Skeletal muscle tissue (tissue), 4 donors: ENCODE measurements around the gene ANKS6. TPM values are rescaled to one million over a fixed set of nuclear protein-coding genes. Genes with fewer than 3 reads are reported as not detected.

Experiments
- H3K27ac ChIP-seq: one replicate; pipeline ENCODE4 v1.7.0; 2013; ENCODE audit warnings: mild to moderate bottlenecking, low read depth, low read length, inconsistent platforms
- H3K27me3 ChIP-seq, 3 donors: one replicate each; pipeline ENCODE4 v1.7.0; 2013; ENCODE audit warnings: low read length in 3 of 3; ENCODE audit not compliant: control insufficient read depth in 3 of 3, insufficient read depth in 3 of 3
- H3K36me3 ChIP-seq, 3 donors: one replicate each; pipeline ENCODE4 v1.7.0; 2013; ENCODE audit warnings: low read length in 3 of 3; ENCODE audit not compliant: control insufficient read depth in 3 of 3, insufficient read depth in 3 of 3
- H3K4me1 ChIP-seq, 3 donors: one replicate each; pipeline ENCODE4 v1.7.0; 2013; ENCODE audit warnings: low read length in 3 of 3, mild to moderate bottlenecking in 3 of 3; ENCODE audit not compliant: control insufficient read depth in 3 of 3, insufficient read depth in 3 of 3
- H3K4me3 ChIP-seq, 3 donors: one replicate each; pipeline ENCODE4 v1.7.0; 2013; ENCODE audit warnings: low read length in 3 of 3
- H3K9ac ChIP-seq, 3 donors: one replicate each; pipeline ENCODE4 v1.7.0; 2013; ENCODE audit warnings: low read length in 3 of 3, mild to moderate bottlenecking in 3 of 3, moderate library complexity in 2 of 3, low read depth in 1 of 3
- H3K9me3 ChIP-seq, 3 donors: one replicate each; pipeline ENCODE4 v1.7.0; 2013; ENCODE audit warnings: low read length in 3 of 3; ENCODE audit not compliant: control insufficient read depth in 3 of 3
- total RNA-seq: library from RNA; depleted of rRNA; stranded (reverse); fragments of >200 nt; gene quantifications from one replicate; pipeline ENCODE4 v1.2.3, GENCODE V29; 2014
- donor health status: Osteomylitis.

Gene ANKS6
- total RNA-seq, 1 donor from 2014 or later: 5.2 TPM

DNA sequence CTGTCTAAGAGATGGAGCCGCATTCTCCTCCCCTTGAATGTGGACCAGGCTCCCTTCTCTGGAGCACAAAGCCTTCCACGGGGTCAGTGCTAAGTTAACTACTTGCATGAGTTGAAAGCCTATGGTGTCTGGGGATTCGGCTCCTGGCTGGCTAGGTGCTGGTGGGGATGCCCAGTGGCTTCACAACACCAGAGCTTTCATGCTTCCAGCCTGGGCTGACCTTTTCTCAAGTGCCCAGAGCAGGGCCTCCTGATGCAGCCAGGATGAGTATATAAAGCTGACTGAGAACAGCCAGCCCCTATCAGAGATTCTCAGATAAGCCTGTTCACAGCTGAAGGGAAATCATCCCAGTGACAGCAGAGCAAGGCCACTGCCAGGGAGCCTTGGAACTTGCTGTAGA, 22.9 kb upstream of the ANKS6 start:
- H3K27me3 ChIP-seq: peaks cover 0 to 2% (median 0%) of the 10 kb centered on the region in 3 donors
- H3K4me1 ChIP-seq: no peaks in the 10 kb centered on the region
- no peak overlapping the region for H3K9ac ChIP-seq
- H3K9me3 ChIP-seq: peaks cover 0 to 4% (median 3%) of the 10 kb centered on the region in 3 donors
- no peak overlapping the region for H3K4me3 ChIP-seq
- peaks cover 0 to 4% (median 2%) of the 10 kb centered on the region in 3 donors for H3K36me3 ChIP-seq
- no peak overlapping the region for H3K27ac ChIP-seq

DNA sequence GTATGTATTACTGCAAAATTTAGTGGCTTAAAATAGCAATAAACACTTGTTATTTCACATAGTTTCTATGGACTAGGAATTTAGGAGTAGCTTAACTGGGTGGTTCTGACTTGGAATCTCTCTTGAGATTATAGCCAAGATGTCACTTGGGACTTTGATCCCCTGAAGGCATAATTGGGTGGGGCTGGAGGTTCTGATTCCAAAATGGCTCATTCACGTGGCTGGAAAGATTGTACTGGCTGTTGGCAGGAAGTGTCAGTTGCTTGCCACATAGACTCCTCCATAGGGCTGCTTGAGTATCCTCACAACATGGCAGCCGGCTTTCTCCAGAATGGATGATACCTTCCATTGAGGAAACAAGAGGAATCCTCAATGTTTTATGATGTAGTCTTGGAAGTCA, 22.4 kb upstream of the ANKS6 start:
- no peak overlapping the region for H3K27ac ChIP-seq
- H3K27me3 ChIP-seq: peaks cover 0 to 2% (median 0%) of the 10 kb centered on the region in 3 donors
- no peaks in the 10 kb centered on the region for H3K4me1 ChIP-seq
- no peak overlapping the region for H3K4me3 ChIP-seq
- H3K9me3 ChIP-seq: peaks cover 0 to 3% (median 0%) of the 10 kb centered on the region in 3 donors
- peaks cover 0 to 4% (median 2%) of the 10 kb centered on the region in 3 donors for H3K36me3 ChIP-seq
- H3K9ac ChIP-seq: no peak overlapping the region

DNA sequence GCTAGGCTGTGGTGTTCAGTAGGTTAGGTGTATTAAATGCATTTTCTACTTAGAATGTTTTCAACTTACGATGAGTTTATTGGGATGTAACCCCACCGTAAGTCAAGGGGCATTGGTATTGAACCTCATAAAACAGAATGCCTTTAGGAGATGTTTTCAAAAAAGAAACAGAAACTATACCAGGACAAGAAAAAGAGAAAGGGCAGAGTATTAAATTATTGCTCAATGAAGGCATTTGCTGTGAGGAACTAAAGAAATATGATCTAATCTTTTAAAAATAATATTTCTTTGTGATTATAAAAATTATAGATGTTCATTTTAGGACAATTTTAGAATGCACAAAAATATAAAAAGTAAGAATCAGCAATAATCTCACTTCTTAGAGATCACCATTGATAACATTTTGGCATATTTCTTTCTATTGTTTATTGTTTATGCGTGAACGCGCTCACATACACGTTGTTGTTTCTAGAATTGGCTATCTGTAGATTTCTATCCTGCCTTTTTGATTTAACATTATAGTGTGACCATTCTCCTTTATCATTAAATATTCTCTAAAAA, 19.1 kb upstream of the ANKS6 start:
- H3K4me3 ChIP-seq: no peak overlapping the region
- H3K4me1 ChIP-seq: no peaks in the 10 kb centered on the region
- H3K27me3 ChIP-seq: peaks cover 0 to under 1% (median 0%) of the 10 kb centered on the region in 3 donors
- no peak overlapping the region for H3K9ac ChIP-seq
- H3K36me3 ChIP-seq: peaks cover 0 to 2% (median 0%) of the 10 kb centered on the region in 3 donors
- peaks cover 0 to 3% (median 0%) of the 10 kb centered on the region in 3 donors for H3K9me3 ChIP-seq
- H3K27ac ChIP-seq: no peak overlapping the region

DNA sequence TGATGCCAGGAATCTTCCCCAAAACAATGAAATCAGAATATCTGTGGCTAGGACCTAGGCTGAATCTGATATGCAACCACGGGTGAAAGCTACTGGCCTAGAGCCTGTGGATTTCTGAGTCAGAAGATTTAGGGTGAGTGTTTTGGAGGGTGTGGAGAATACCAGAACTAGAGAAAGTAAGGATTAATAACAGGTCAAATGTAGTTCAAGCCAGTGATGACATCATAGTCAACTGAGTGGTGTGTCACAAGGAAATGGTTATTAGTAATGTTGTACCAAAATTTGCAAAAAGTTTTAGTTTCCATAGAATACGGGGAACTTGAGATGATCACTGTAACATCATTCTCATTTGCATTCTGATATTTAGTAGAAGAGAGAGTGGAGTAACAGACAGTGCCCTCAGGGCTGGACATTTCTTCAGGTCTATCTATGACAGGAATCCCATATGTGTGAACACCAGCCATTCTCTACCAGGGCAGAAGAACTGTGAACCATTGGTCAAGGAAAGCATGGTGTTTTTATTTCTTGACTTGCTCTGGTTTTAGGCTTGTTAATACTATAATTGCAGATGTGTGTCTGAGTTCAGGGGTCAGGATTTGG, 14.8 kb upstream of the ANKS6 start:
- H3K4me3 ChIP-seq: no peak overlapping the region
- no peaks in the 10 kb centered on the region for H3K9me3 ChIP-seq
- H3K27ac ChIP-seq: no peak overlapping the region
- peaks cover 9 to 23% (median 15%) of the 10 kb centered on the region in 3 donors for H3K27me3 ChIP-seq
- H3K9ac ChIP-seq: no peak overlapping the region
- H3K4me1 ChIP-seq: peaks cover 10 to 16% (median 10%) of the 10 kb centered on the region in 3 donors
- H3K36me3 ChIP-seq: no peaks in the 10 kb centered on the region

DNA sequence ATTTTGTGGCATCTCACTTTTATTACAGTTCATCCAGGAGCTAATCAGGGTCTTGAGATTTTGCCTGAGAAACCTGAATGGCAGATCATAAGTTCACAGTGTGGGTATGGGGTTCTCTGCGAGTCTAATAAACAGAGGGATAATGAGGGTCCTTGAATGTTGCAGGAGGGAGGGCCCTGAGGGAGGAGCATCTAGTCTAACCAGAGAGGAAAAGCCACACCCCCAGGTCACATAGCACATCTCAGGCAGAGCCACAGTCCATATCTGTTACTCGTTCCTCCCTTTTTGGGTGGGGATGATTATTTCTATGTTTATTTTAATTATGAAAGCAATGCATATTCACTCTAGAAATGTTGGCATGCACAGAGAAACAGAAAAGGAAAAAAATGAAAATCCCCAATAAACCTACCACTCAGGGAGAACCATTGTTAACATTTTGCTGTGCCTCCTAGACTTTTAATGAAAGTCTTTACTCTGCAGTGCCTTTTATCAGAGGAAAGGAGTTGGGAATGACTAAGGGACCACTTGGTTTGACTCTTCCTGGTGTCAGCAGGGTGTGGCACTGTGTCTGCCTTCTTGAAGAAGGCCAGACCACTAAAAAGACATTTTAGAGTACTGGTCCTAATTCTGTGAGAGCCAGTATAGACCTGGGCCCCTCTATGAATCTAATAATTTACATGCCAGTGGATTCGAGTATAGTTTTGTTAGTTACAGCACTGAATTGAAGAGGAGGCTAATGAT, 13.9 kb upstream of the ANKS6 start:
- H3K4me3 ChIP-seq: no peak overlapping the region

DNA sequence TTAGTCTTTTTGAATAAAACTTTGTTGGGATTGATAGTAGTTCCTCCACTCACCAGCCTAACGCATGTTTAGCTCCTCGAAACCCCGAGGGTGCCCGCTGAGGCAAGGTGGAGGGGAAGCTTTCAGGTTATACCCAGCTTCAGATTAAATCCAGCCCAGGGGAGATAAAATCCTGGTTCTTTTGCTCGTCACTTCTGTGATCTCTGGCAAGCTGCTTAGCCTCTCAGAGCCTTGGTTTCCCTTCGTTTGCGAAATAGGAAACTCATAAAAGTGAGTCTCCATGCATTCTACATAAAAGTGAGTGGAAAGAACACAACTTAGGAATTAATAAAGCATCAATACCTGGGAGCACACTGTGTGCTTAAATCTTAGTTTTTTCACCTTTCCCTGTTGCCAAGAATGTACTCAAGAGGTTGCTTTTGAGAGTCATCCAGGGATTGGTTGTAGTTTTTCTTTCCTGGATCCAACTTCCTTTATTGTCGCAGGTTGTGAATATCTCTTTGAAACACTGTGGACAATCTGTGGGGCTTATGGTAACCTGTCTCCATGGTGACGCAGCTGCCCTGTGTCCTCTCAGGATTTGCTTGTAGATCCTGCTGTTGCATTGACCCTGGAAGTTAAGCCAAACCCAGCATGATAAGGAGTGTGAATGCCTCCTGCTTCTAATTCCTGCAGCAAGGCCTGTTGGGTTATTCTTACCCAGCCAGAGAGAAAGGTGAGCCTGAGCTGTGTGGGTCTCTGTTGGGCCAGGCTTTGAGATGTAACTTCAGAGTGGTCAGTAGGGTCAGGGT, 13.2 kb upstream of the ANKS6 start:
- no peaks in the 10 kb centered on the region for H3K9me3 ChIP-seq
- H3K36me3 ChIP-seq: no peaks in the 10 kb centered on the region
- H3K4me1 ChIP-seq: peaks cover 10 to 16% (median 10%) of the 10 kb centered on the region in 3 donors
- no peak overlapping the region for H3K27ac ChIP-seq
- peaks cover 9 to 23% (median 15%) of the 10 kb centered on the region in 3 donors for H3K27me3 ChIP-seq
- H3K9ac ChIP-seq: no peak overlapping the region
- H3K4me3 ChIP-seq: no peak overlapping the region

More for the DNA sequence above, 13.9 kb upstream of the ANKS6 start:
- Histone ChIP-seq H3K36me3 (no peaks in the 10 kb centered on the region), H3K27me3 (peaks cover 9 to 23% (median 15%) of the 10 kb centered on the region in 3 donors), H3K9ac (no peak overlapping the region), H3K4me1 (peaks cover 10 to 16% (median 10%) of the 10 kb centered on the region in 3 donors), H3K27ac (no peak overlapping the region), H3K9me3 (no peaks in the 10 kb centered on the region)

DNA sequence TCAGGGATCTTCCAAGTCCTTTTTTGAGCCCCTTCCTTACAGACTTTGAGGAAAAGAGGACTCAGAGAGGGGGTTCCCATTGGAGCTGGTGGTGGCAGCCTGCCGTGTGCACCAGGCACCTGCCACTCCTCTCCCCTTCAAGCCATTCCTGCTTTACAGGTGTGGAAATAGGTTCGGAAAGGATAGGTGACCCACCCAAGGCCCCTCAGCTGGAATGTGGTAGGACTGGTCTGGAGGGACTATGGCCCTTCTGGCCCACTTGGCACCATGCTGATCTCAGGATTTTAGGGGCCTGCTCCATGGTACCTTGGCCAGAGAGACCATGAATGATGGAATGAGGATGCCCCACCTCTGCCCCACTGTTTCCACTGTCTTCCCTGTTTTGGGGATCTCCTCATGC, 12.5 kb upstream of the ANKS6 start:
- Histone ChIP-seq H3K9ac (no peak overlapping the region), H3K27ac (no peak overlapping the region), H3K4me3 (no peak overlapping the region), H3K4me1 (peaks cover 10 to 16% (median 10%) of the 10 kb centered on the region in 3 donors), H3K9me3 (no peaks in the 10 kb centered on the region), H3K27me3 (peaks cover 9 to 23% (median 15%) of the 10 kb centered on the region in 3 donors), H3K36me3 (no peaks in the 10 kb centered on the region)

DNA sequence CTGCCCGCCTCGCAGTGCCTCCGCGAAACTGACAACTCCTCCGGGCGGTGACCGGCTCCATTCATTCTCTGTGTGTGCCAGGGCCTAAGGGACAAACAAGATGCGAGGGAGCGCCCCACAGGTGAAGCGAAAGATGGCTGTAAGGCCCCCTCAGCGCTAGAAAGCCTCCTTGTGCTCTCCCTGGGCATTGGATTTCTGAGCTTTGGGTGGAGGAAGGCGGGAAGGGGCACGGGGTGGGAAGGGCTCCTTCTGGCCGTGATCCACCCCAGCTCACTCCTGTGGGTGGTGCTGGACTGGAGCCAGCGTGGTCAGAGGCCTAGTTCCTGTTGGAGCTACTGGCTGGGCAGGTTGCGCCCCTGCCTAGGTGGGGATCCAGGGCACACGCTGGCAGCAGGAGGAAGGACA, 12.1 kb upstream of the ANKS6 start:
- Histone ChIP-seq H3K4me1 (peaks cover 10 to 16% (median 10%) of the 10 kb centered on the region in 3 donors), H3K27ac (no peak overlapping the region), H3K27me3 (peaks cover 9 to 23% (median 15%) of the 10 kb centered on the region in 3 donors), H3K9ac (peak overlapping the region in 1 of 3 donors; percentile 62), H3K36me3 (no peaks in the 10 kb centered on the region), H3K9me3 (no peaks in the 10 kb centered on the region), H3K4me3 (peak overlapping the region; percentile 56 to 73 (median 63))

DNA sequence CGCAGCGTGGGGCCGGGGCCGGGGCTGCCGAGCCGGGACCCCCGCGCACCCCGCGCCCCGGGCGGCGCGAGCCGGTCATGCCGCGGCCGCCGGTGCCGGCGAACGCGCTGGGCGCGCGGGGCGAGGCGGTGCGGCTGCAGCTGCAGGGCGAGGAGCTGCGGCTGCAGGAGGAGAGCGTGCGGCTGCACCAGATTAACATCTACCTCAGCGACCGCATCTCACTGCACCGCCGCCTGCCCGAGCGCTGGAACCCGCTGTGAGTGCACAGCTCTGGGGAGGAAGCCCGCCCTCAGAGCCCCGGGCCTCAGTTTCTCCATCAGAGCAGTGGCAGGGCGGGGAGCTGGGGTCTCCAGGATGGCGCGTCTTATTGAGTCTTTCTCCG, 11.4 kb upstream of the ANKS6 start:
- Histone ChIP-seq H3K36me3 (no peaks in the 10 kb centered on the region), H3K27ac (no peak overlapping the region), H3K9me3 (no peaks in the 10 kb centered on the region), H3K9ac (peak overlapping the region in 1 of 3 donors; percentile 62), H3K27me3 (peaks cover 9 to 23% (median 18%) of the 10 kb centered on the region in 3 donors), H3K4me3 (peak overlapping the region; percentile 56 to 73 (median 63)), H3K4me1 (peaks cover 10 to 16% (median 10%) of the 10 kb centered on the region in 3 donors)
